ENCODE measurements around the gene SURF1. TPM values are rescaled to one million over a fixed set of nuclear protein-coding genes. Genes with fewer than 3 reads are reported as not detected.

SURF1 gene
- total and polyA plus RNA-seq, 11 donors = 36.8 to 104 (median 53.6) TPM

DNA sequence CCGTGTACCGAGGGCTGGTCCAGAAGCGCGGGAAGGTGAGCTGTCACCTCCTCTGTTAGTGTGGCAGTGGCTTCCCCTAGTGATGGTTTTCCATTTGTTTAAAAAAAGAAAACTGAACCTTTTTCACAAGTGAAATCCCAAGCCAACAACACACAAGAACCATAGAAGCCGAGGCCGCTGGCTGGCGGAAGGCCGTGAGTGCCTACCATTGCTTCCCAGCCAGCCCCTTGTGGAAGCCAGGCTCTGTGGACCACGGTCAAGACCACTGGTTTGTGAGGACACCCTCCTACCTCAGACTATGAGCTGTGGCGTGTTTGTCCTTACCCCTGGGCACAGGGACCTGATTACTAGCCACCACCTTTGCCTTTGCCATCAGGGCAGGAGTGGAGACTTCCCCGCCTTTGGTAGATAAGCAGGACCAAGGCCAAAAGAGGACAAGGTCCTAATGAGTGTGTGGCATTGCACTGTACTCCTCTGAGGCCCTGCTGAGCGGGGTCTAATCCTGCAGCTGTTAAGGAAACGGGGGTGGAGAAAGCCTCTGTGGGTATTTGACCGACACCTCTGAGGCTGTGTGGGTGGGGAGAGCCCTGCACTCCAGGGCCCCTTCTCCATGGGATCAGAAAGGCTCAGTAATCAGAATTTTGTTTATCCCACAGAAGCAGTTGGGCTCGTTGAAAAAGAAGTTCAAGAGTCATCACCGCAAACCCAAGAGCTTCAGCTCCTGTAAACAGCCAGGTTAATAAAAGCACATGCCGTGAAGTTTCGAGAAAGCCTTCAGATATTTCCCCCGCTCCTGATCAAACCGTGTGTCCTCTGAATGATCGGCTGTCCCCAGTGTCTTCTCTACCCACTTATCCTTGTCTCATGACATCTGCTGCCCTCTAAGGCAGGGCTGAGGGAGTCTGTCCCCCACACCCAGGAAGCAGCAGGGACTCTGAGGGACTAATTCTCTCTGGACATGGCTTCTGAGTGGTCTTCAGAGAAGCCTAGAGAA is 4.4 kb upstream of the SURF1 start:
- Histone ChIP-seq H3K27me3 (no peaks in the 10 kb centered on the region), H3K4me1 (peaks cover 3 to 40% (median 15%) of the 10 kb centered on the region in 12 donors), H3K4me3 (no peak overlapping the region), H3K36me3 (peaks cover 0 to 60% (median 58%) of the 10 kb centered on the region in 9 donors), H3K27ac (no peak overlapping the region), H3K9me3 (no peaks in the 10 kb centered on the region)
- 79 to 83% (median 81%) methylated on average over 20 to 21 of the region's 21 CpGs for WGBS, 4 donors
- TF ChIP-seq POLR2A (IDR thresholded peaks at IDR 0.05) = no peak
- TF ChIP-seq, protein P1, sequence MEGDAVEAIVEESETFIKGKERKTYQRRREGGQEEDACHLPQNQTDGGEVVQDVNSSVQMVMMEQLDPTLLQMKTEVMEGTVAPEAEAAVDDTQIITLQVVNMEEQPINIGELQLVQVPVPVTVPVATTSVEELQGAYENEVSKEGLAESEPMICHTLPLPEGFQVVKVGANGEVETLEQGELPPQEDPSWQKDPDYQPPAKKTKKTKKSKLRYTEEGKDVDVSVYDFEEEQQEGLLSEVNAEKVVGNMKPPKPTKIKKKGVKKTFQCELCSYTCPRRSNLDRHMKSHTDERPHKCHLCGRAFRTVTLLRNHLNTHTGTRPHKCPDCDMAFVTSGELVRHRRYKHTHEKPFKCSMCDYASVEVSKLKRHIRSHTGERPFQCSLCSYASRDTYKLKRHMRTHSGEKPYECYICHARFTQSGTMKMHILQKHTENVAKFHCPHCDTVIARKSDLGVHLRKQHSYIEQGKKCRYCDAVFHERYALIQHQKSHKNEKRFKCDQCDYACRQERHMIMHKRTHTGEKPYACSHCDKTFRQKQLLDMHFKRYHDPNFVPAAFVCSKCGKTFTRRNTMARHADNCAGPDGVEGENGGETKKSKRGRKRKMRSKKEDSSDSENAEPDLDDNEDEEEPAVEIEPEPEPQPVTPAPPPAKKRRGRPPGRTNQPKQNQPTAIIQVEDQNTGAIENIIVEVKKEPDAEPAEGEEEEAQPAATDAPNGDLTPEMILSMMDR (IDR thresholded peaks at IDR 0.05) = no peak
- ATAC-seq (no peak), DNase-seq (no peak)
- intact Hi-C loops (cut with DNase I) = no loop called here

DNA sequence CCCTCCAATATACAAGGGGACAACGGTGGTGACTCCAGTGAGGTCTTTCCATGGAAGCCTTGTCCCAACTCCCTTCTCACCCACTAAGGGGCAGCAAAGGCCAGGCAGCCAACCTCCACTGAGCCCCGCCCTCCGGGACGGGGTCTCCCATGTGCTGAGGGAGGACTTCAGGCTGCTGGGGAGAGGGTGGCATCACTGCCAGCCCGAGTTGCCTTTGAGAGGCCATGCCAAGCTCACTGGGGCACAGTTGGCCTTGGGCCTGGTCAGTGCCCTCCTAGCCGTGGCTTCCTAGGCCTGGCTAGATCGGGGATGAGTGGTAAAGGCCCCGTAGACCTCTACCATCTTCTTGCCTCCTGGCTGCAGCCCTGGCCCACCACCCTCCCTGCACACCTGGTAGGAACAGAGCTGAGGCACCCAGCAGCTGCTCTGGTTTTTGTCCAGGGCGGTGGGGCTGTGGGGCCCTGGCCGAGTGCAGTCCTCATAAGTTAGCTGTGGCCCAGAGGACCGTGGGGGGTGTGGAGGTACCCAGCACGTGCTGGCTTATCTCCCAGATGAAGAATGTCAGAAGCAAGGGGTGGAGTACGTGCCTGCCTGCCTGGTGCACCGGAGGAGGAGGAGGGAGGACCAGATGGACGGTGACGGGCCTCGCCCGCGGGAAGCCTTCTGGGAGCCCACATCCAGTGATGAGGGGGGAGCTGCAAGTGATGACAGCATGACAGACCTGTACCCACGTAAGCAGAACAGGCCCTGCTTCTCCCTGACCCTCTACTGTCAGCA is 3.3 kb upstream of the SURF1 start:
- H3K27me3 ChIP-seq = no peaks in the 10 kb centered on the region
- intact Hi-C loops (cut with DNase I) = loop anchor here in 1 of 10 donors (5.0 kb wide), 1 partner anchor 128 kb away; no protein-coding TSS in a partner anchor
- no peaks in the 10 kb centered on the region for H3K9me3 ChIP-seq
- ATAC-seq = peak; percentile 4 to 30 (median 16)
- H3K4me1 ChIP-seq = peaks cover 3 to 50% (median 25%) of the 10 kb centered on the region in 12 donors
- TF ChIP-seq, protein P1 (IDR thresholded peaks at IDR 0.05) = peak in 8 of 12 donors; percentile 15 to 47 (median 26)
- TF ChIP-seq POLR2A (IDR thresholded peaks at IDR 0.05) = no peak
- H3K4me3 ChIP-seq = no peak overlapping the region
- DNase-seq = no peak
- 26 to 44% (median 42%) methylated on average over 13 to 20 of the region's 20 CpGs for WGBS, 4 donors
- H3K27ac ChIP-seq = no peak overlapping the region
- H3K36me3 ChIP-seq = peaks cover 0 to 50% (median 47%) of the 10 kb centered on the region in 9 donors

DNA sequence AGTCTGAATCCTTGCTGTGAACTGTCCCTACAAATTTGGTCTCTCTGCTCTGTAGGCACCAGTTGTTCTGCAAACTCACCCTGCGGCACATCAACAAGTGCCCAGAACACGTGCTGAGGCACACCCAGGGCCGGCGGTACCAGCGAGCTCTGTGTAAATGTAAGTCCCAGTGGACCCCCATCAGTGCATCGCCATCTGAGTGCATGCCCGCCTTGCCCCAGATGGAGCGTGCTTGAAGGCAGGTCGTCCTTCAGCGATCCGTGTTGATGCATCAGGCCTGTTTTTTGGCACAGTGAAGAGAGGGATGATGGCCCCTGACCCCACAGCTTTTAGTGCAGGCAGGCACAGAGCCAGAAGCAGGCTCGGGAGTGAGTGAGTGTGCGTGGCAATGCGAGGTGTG is 1.4 kb upstream of the SURF1 start:
- TF ChIP-seq, protein P1 (IDR thresholded peaks at IDR 0.05) = no peak
- no peak for TF ChIP-seq POLR2A (IDR thresholded peaks at IDR 0.05)
- DNase-seq (no peak), ATAC-seq (no peak)
- no peaks in the 10 kb centered on the region for H3K27me3 ChIP-seq
- WGBS, 4 donors = 82 to 87% (median 85%) methylated on average over 12 to 14 of the region's 14 CpGs
- H3K4me1 ChIP-seq = peaks cover 3 to 50% (median 26%) of the 10 kb centered on the region in 12 donors
- H3K4me3 ChIP-seq = peak overlapping the region in 4 of 12 donors; percentile 4 to 97 (median 88)
- H3K27ac ChIP-seq = no peak overlapping the region
- H3K9me3 ChIP-seq = no peaks in the 10 kb centered on the region
- intact Hi-C loops (cut with DNase I) = loop anchor here in 2 of 10 donors (2.0 to 5.0 kb wide), 2 partner anchors 19 to 130 kb away; partner anchors contain the start of genes STKLD1 (in 1 of the 2) and SURF4 (in 1 of the 2)
- H3K36me3 ChIP-seq = peaks cover 0 to 47% (median 40%) of the 10 kb centered on the region in 9 donors
